Subcutaneous abdominal adipose tissue (tissue), 5 donors: Measurements from ENCODE around the gene ASB1.

ENCODE experiments used
- H3K27ac ChIP-seq: one replicate; pipeline ENCODE4 v1.7.0; 2013; ENCODE audit warnings: low read depth, mild to moderate bottlenecking, inconsistent platforms, low read length, moderate library complexity
- H3K27me3 ChIP-seq, 5 donors: one replicate each; pipeline ENCODE4 v1.7.0; 2013; ENCODE audit warnings: low read length in 5 of 5, inconsistent platforms in 1 of 5; ENCODE audit not compliant: control insufficient read depth in 5 of 5, insufficient read depth in 4 of 5
- H3K36me3 ChIP-seq, 5 donors: one replicate each; pipeline ENCODE4 v1.7.0; 2013; ENCODE audit warnings: low read length in 5 of 5; ENCODE audit not compliant: control insufficient read depth in 5 of 5, insufficient read depth in 5 of 5
- H3K4me1 ChIP-seq, 5 donors: one replicate each; pipeline ENCODE4 v1.7.0; 2013; ENCODE audit warnings: low read length in 5 of 5, mild to moderate bottlenecking in 3 of 5, moderate library complexity in 1 of 5; ENCODE audit not compliant: control insufficient read depth in 5 of 5, insufficient read depth in 5 of 5
- H3K4me3 ChIP-seq, 5 donors: one replicate each; pipeline ENCODE4 v1.7.0; 2013; ENCODE audit warnings: low read length in 5 of 5, low read depth in 1 of 5
- H3K9ac ChIP-seq, 5 donors: one replicate each; pipeline ENCODE4 v1.7.0; 2013; ENCODE audit warnings: low read length in 5 of 5, mild to moderate bottlenecking in 4 of 5, moderate library complexity in 3 of 5
- H3K9me3 ChIP-seq, 5 donors: one replicate each; pipeline ENCODE4 v1.7.0; 2013; ENCODE audit warnings: low read length in 5 of 5; ENCODE audit not compliant: control insufficient read depth in 5 of 5
- donor health status: healthy.
- donor health status: healthy.
- donor health status: healthy.
- donor health status: healthy.
- donor health status: healthy.

ASB1 gene

DNA sequence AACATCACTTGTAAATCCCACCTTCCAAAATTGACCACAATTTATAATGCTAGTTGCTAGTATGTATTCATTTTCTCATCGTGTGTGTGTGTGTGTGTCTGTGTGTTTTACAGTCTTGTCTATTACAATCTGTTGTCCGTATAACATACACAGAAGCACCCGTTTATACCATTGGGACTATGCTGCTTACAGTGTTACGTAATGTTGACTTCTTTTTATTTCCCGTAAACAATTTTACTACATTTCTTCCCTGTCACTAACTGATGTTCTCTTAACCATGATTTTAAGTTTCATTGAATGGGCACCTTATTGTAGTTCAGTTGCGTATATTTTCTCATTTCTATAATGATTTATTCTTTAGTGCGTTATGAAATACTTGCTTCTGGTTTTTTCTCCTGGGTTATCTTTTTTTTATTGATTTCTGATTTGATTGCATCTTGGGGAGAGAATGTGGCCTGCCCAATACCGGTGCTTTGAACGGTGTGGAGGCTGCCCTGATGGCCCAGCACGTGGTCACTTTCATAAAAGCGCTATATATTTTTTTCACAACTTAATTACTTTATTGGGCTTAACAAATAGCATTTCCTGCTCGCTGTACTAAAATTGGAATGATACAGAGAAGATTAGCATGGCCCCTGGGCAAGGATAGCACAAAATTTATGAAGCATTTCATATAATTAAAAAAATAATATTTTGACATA is 14.5 kb upstream of the ASB1 start:
- Histone ChIP-seq H3K27ac (no peak overlapping the region), H3K27me3 (peaks cover 0 to 6% (median 0%) of the 10 kb centered on the region in 5 donors), H3K9me3 (peaks cover 0 to 8% (median 0%) of the 10 kb centered on the region in 5 donors), H3K4me3 (no peak overlapping the region), H3K36me3 (peaks cover 0 to 5% (median 2%) of the 10 kb centered on the region in 5 donors), H3K4me1 (no peaks in the 10 kb centered on the region), H3K9ac (no peak overlapping the region)

DNA sequence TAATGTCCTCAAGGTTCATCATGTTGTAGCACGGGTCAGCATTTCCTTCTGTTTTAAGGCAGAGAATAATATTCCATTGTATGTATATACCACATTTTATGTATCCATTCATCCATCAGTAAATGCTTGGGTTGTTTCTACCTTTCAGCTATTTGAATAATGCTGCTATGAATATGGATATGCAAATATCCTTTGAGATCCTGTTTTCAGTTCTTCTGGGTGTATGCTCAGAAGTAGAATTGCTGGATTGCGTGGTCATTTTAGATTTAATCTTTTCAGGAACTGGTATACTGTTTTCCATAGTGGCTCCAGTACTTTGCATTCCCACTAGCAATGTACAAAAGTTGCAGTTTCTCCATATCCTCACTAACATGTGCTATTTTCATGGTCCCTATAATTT is 13.4 kb upstream of the ASB1 start:
- Histone ChIP-seq H3K27ac (no peak overlapping the region), H3K4me3 (no peak overlapping the region), H3K9me3 (peaks cover 0 to 8% (median 0%) of the 10 kb centered on the region in 5 donors), H3K36me3 (peaks cover 0 to 3% (median 0%) of the 10 kb centered on the region in 5 donors), H3K4me1 (no peaks in the 10 kb centered on the region), H3K9ac (no peak overlapping the region), H3K27me3 (peaks cover 0 to 6% (median 0%) of the 10 kb centered on the region in 5 donors)

GRCh38 chr2:238415036-238415764 is 11.5 kb upstream of the ASB1 start:
- Histone ChIP-seq H3K9me3 (peaks cover 0 to 8% (median 0%) of the 10 kb centered on the region in 5 donors), H3K4me1 (peaks cover 0 to 4% (median 0%) of the 10 kb centered on the region in 5 donors), H3K4me3 (no peak overlapping the region), H3K36me3 (no peaks in the 10 kb centered on the region), H3K9ac (no peak overlapping the region), H3K27ac (no peak overlapping the region), H3K27me3 (peaks cover 0 to 6% (median 0%) of the 10 kb centered on the region in 5 donors)

DNA sequence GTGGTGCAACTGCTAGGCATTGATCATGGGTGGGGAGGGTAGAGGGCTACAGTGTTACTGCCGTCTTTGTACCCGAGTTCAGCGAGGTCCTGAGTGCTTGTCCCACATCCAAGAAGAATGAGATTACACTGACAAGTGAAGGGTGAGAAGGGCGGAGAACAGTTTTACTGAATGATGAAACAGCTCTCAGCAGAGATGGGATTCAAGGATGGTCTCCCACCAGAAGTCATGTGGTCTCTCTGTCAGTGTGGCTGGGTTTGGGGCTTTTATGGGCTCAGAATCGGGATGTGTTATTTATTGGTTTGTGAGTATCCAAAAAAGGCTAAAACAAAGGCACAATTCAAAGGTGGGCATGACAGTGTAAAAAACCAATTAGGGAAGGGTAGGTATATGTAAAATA is 10.8 kb upstream of the ASB1 start:
- no peak overlapping the region for H3K9ac ChIP-seq
- H3K27ac ChIP-seq, result no peak overlapping the region
- peaks cover 0 to 11% (median 0%) of the 10 kb centered on the region in 5 donors for H3K4me1 ChIP-seq
- H3K9me3 ChIP-seq, result peaks cover 0 to 8% (median 0%) of the 10 kb centered on the region in 5 donors
- H3K27me3 ChIP-seq, result peaks cover 0 to 6% (median 0%) of the 10 kb centered on the region in 5 donors
- no peak overlapping the region for H3K4me3 ChIP-seq
- H3K36me3 ChIP-seq, result no peaks in the 10 kb centered on the region

DNA sequence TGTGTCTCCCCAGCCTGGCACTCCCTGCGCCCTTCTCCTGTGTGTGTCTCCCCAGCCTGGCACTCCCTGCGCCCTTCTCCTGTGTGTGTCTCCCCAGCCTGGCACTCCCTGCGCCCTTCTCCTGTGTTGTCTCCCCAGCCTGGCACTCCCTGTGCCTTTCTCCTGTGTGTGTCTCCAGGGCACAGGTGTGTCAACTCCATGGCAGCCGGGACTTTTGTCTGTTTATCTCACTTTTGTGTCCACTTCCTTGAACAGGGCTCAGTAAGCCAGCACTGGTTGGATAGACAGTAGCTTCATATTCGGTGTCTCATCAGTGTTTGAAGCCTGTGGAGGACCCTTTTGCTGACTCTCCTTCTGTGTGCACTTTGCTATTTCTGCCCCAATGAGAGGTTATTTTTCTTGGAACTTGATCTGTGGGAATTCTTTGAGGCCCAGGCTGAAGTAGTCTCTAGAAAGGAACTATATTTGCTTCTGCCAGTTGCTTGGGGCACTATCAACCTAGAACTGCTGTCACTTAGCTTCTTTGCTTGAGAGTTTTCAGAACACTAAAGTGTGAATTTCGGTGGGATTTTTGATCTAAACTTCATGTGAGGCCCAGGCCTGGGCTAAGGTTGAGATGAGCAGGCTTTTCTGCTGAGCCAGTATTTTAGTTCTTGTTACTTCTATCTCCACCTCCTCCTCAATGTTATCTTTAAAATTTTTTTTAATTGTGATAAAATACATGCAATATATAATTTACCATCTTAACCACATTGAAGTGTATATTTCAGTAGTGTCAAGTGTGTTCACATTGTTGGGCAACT is 8.3 kb upstream of the ASB1 start:
- Histone ChIP-seq H3K9ac (no peak overlapping the region), H3K9me3 (peaks cover 0 to 8% (median 0%) of the 10 kb centered on the region in 5 donors), H3K4me3 (no peak overlapping the region), H3K27ac (no peak overlapping the region), H3K4me1 (peaks cover 0 to 20% (median 5%) of the 10 kb centered on the region in 5 donors), H3K27me3 (peaks cover 0 to 9% (median 0%) of the 10 kb centered on the region in 5 donors), H3K36me3 (no peaks in the 10 kb centered on the region)

- Histone ChIP-seq H3K27ac (no peak overlapping the region), H3K27me3 (peaks cover 0 to 11% (median 0%) of the 10 kb centered on the region in 5 donors), H3K4me1 (peaks cover 0 to 24% (median 5%) of the 10 kb centered on the region in 5 donors), H3K9ac (no peak overlapping the region), H3K9me3 (peaks cover 0 to 8% (median 0%) of the 10 kb centered on the region in 5 donors), H3K36me3 (no peaks in the 10 kb centered on the region), H3K4me3 (no peak overlapping the region)
Measured at GRCh38 chr2:238418999-238419546, 7.7 kb upstream of the ASB1 start.

GRCh38 chr2:238420442-238420841 is 6.3 kb upstream of the ASB1 start:
- Histone ChIP-seq H3K27me3 (peaks cover 0 to 17% (median under 1%) of the 10 kb centered on the region in 5 donors), H3K4me3 (no peak overlapping the region), H3K9ac (no peak overlapping the region), H3K27ac (no peak overlapping the region), H3K36me3 (no peaks in the 10 kb centered on the region), H3K4me1 (peaks cover 0 to 30% (median 5%) of the 10 kb centered on the region in 5 donors), H3K9me3 (peaks cover 0 to 5% (median 0%) of the 10 kb centered on the region in 5 donors)

- Histone ChIP-seq H3K9me3 (no peaks in the 10 kb centered on the region), H3K36me3 (no peaks in the 10 kb centered on the region), H3K9ac (no peak overlapping the region), H3K27ac (no peak overlapping the region), H3K4me1 (peaks cover 1 to 36% (median 9%) of the 10 kb centered on the region in 5 donors), H3K27me3 (peaks cover 0 to 19% (median 5%) of the 10 kb centered on the region in 5 donors), H3K4me3 (no peak overlapping the region)
Measured at GRCh38 chr2:238420878-238421694, 5.6 kb upstream of the ASB1 start.

DNA sequence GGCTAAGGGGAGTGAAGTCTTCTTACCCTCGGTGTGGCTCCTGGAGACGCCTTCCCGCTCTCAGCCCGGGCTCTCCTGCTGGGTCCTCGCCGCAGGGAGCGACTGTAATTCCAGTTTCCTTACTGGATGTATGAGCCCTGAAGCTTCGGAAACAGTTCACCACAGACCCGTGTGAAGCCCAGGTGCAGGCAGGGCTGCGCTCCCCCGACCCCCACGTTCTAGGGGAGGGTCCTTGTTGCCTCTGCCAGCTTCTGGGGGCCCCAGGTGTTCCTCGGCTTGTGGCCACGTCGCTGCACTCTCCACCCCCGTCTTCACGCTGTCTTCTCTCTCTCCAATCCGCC is 5.1 kb upstream of the ASB1 start:
- Histone ChIP-seq H3K27ac (no peak overlapping the region), H3K9me3 (no peaks in the 10 kb centered on the region), H3K27me3 (peaks cover 0 to 19% (median 4%) of the 10 kb centered on the region in 5 donors), H3K9ac (no peak overlapping the region), H3K36me3 (no peaks in the 10 kb centered on the region), H3K4me3 (no peak overlapping the region), H3K4me1 (peaks cover 1 to 40% (median 12%) of the 10 kb centered on the region in 5 donors)
